H9 (cell line): ENCODE results near the gene MUL1. TPM values are rescaled to one million over a fixed set of nuclear protein-coding genes. Genes with fewer than 3 reads are reported as not detected.

Experiments used
- DNase-seq: peaks from one replicate; pipeline ENCODE4 v3.0.0-alpha.2; 2017
- H2AFZ ChIP-seq: one replicate; pipeline ENCODE4 v1.6.1; 2013; ENCODE audit warnings: mild to moderate bottlenecking, low read length, control low read depth, moderate library complexity
- H2AK5ac ChIP-seq: 2 replicates; pipeline ENCODE4 v1.6.1; 2013; ENCODE audit warnings: low read length, control low read depth, mixed read lengths; ENCODE audit not compliant: insufficient read length
- H2BK120ac ChIP-seq: one replicate; pipeline ENCODE4 v1.6.1; 2013; ENCODE audit warnings: low read depth, mild to moderate bottlenecking, low read length, control low read depth, inconsistent platforms; ENCODE audit not compliant: poor library complexity, severe bottlenecking
- H2BK12ac ChIP-seq: 2 replicates; pipeline ENCODE4 v1.6.1; 2013; ENCODE audit warnings: low read length, control low read depth, mixed read lengths, low read depth; ENCODE audit not compliant: insufficient read length
- H2BK15ac ChIP-seq: 2 replicates; pipeline ENCODE4 v1.6.1; 2013; ENCODE audit warnings: low read depth, low read length, control low read depth
- H2BK20ac ChIP-seq: one replicate; pipeline ENCODE4 v1.6.1; 2013; ENCODE audit warnings: low read depth, mild to moderate bottlenecking, low read length, control low read depth, inconsistent platforms; ENCODE audit not compliant: poor library complexity, severe bottlenecking
- H2BK5ac ChIP-seq: 2 replicates; pipeline ENCODE4 v1.6.1; 2013; ENCODE audit warnings: low read length, control low read depth, mixed read lengths; ENCODE audit not compliant: insufficient read length
- H3K14ac ChIP-seq: 2 replicates; pipeline ENCODE4 v1.6.1; 2013; ENCODE audit warnings: low read length, control low read depth; ENCODE audit not compliant: insufficient read depth
- H3K18ac ChIP-seq: 2 replicates; pipeline ENCODE4 v1.6.1; 2013; ENCODE audit warnings: low read depth, mild to moderate bottlenecking, mixed read lengths, low read length, control low read depth; ENCODE audit not compliant: insufficient read length
- H3K23ac ChIP-seq: 2 replicates; pipeline ENCODE4 v1.6.1; 2013; ENCODE audit warnings: low read length, control low read depth, mixed read lengths, low read depth; ENCODE audit not compliant: insufficient read length
- H3K23me2 ChIP-seq: 2 replicates; pipeline ENCODE4 v1.6.1; 2013; ENCODE audit warnings: low read depth, mild to moderate bottlenecking, mixed read lengths, low read length, control low read depth; ENCODE audit not compliant: insufficient read length, poor library complexity, severe bottlenecking
- H3K27ac ChIP-seq: 2 replicates; pipeline ENCODE4 v1.5.1; 2013; ENCODE audit warnings: low read length, control low read depth, mixed read lengths, low read depth; ENCODE audit not compliant: insufficient read length
- H3K27me3 ChIP-seq: 2 replicates; pipeline ENCODE4 v1.6.1; 2013; ENCODE audit warnings: low read length, control low read depth, inconsistent platforms; ENCODE audit not compliant: insufficient read depth
- H3K4ac ChIP-seq: 2 replicates; pipeline ENCODE4 v1.6.1; 2013; ENCODE audit warnings: low read depth, mild to moderate bottlenecking, control low read depth, inconsistent platforms, low read length, moderate library complexity
- H3K4me1 ChIP-seq: 2 replicates; pipeline ENCODE4 v1.6.1; 2013; ENCODE audit warnings: low read length, control low read depth, inconsistent platforms; ENCODE audit not compliant: insufficient read depth
- H3K4me2 ChIP-seq: 2 replicates; pipeline ENCODE4 v1.6.1; 2013; ENCODE audit warnings: low read length, control low read depth, mixed read lengths; ENCODE audit not compliant: insufficient read length, insufficient read depth
- H3K56ac ChIP-seq: 2 replicates; pipeline ENCODE4 v1.6.1; 2013; ENCODE audit warnings: low read depth, mild to moderate bottlenecking, mixed read lengths, low read length, control low read depth; ENCODE audit not compliant: insufficient read length
- H3K79me1 ChIP-seq: 2 replicates; pipeline ENCODE4 v1.6.1; 2013; ENCODE audit warnings: low read depth, mild to moderate bottlenecking, moderate library complexity, low read length, control low read depth, inconsistent platforms; ENCODE audit not compliant: insufficient read depth, poor library complexity, severe bottlenecking
- H3K79me2 ChIP-seq: 2 replicates; pipeline ENCODE4 v1.6.1; 2013; ENCODE audit warnings: low read length, control low read depth, inconsistent platforms; ENCODE audit not compliant: insufficient read depth
- H3K9ac ChIP-seq: 2 replicates; pipeline ENCODE4 v1.6.1; 2013; ENCODE audit warnings: low read length, control low read depth, mixed read lengths; ENCODE audit not compliant: insufficient read length; ENCODE audit errors: extremely low read depth
- H3K9me3 ChIP-seq: one replicate; pipeline ENCODE4 v1.6.1; 2013; ENCODE audit warnings: low read depth, low read length, inconsistent platforms; ENCODE audit not compliant: control insufficient read depth
- H3T11ph ChIP-seq: one replicate; pipeline ENCODE4 v1.6.1; 2013; ENCODE audit warnings: mild to moderate bottlenecking, low read length, control low read depth, inconsistent platforms
- H4K20me1 ChIP-seq: one replicate; pipeline ENCODE4 v1.6.1; 2013; ENCODE audit not compliant: control insufficient read depth, insufficient read length, insufficient read depth
- H4K5ac ChIP-seq: 2 replicates; pipeline ENCODE4 v1.6.1; 2013; ENCODE audit warnings: low read depth, mild to moderate bottlenecking, mixed read lengths, low read length, control low read depth; ENCODE audit not compliant: insufficient read length
- H4K8ac ChIP-seq: replicated peaks from 2 replicates; pipeline ENCODE4 v1.6.1; 2013; ENCODE audit warnings: low read length, control low read depth, mixed read lengths, low read depth; ENCODE audit not compliant: insufficient read length
- H4K91ac ChIP-seq: 2 replicates; pipeline ENCODE4 v1.6.1; 2013; ENCODE audit warnings: low read depth, mild to moderate bottlenecking, moderate library complexity, mixed read lengths, low read length, control low read depth; ENCODE audit not compliant: insufficient read length
- H3K27ac Mint-ChIP-seq, 3 experiments: 2 replicates in 2 of 3; 3 replicates in 1 of 3; pipeline ENCODE4 v1.8.0; 2020 to 2021; ENCODE audit warnings: mixed read lengths in 3 of 3, mild to moderate bottlenecking in 1 of 3, moderate library complexity in 1 of 3
- H3K27me3 Mint-ChIP-seq: 2 replicates; pipeline ENCODE4 v1.8.0; 2021; ENCODE audit warnings: low read depth, mild to moderate bottlenecking, moderate library complexity, mixed read lengths
- H3K36me3 Mint-ChIP-seq, 3 experiments: 2 replicates in 2 of 3; 3 replicates in 1 of 3; pipeline ENCODE4 v1.8.0; 2020 to 2021; ENCODE audit warnings: low read depth in 3 of 3, mixed read lengths in 3 of 3; ENCODE audit not compliant: insufficient read depth in 1 of 3
- H3K4me1 Mint-ChIP-seq, 2 experiments: 2 replicates each; pipeline ENCODE4 v1.8.0; 2020; ENCODE audit warnings: mixed read lengths in 2 of 2
- H3K4me3 Mint-ChIP-seq, 2 experiments: 2 replicates in 1 of 2; 3 replicates in 1 of 2; pipeline ENCODE4 v1.8.0; 2020 to 2021; ENCODE audit warnings: mild to moderate bottlenecking in 2 of 2, mixed read lengths in 2 of 2, moderate library complexity in 1 of 2
- H3K9me3 Mint-ChIP-seq, 2 experiments: 2 replicates in 1 of 2; 3 replicates in 1 of 2; pipeline ENCODE4 v1.8.0; 2020; ENCODE audit warnings: mild to moderate bottlenecking in 2 of 2, mixed read lengths in 2 of 2, moderate library complexity in 1 of 2
- WGBS: extraction: QIAGEN DNeasy Blood & Tissue Kit; methylation state at CpG from one replicate; pipeline ENCODE4 v1.1.7; 2013; ENCODE audit warnings: missing lambda C conversion rate, low lambda C conversion rate, mixed read lengths; ENCODE audit not compliant: insufficient read length; ENCODE audit errors: extremely low coverage; 5-methylcytosine and 5-hydroxymethylcytosine counted together
- total RNA-seq: library from RNA; stranded (reverse); gene quantifications from 2 replicates; pipeline ENCODE4 v1.2.1, GENCODE V29; 2021
- TF ChIP-seq, protein P1 (sequence below): fragments of 200-600 bp; sonication (generic); conservative IDR thresholded peaks from 3 replicates; pipeline ENCODE4 v1.8.0; 2021; ENCODE audit warnings: antibody characterized with exemption, mild to moderate bottlenecking

The MUL1 gene
- total RNA-seq, 1 experiment from 2014 or later = 27.1 TPM

DNA sequence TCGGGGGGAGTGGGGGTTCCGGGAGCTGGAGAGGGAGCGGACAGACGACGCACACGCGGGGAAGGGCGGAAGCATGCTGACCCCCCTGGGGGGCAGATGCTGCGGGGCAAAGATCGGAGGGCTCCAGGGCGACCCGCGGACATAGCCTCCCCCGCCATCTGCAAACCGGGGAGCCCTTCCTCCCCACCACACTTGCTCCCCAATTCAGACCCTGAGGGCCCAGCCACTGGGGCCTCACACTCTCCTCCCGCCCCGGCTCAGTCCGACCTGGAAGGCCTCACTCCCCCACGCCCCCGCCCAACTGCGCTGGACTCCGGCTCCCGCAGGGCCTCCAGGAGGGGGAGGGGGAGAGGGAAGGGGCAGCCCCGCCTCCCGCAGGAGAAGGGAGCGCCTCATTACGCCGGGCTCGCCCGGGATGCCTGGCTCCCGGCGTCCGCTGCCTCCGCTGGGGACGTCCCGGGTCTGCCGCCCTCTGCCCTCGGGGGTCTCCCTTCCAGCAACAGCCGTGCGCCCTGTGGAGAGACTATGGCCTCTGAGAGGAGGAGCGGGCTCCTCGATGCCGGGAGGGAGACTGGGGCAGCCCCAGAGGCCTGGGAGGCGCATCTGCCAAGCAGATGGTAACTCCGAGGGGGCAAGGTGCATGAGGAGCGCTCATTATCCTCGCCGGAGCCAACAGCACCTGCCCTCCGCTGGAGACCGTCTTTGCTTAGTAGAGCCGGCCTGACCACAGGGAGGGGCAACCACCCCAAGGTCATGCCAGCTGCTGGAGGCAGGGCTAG, 21.3 kb downstream of the MUL1 start:
- H2BK5ac ChIP-seq = no peak overlapping the region
- no peaks in the 10 kb centered on the region for H4K20me1 ChIP-seq
- Mint-ChIP-seq H3K4me3 (peak overlapping the region; percentile 67 to 90), H3K4me1 (peaks cover 24 to 44% of the 10 kb centered on the region in 2 experiments), H3K36me3 (no peaks in the 10 kb centered on the region; a peak in 1 of 7 replicates), H3K9me3 (peaks cover 0 to 4% of the 10 kb centered on the region in 2 experiments; a peak in 1 of 5 replicates), H3K27ac (no peak overlapping the region), H3K27me3 (peaks cover 93% of the 10 kb centered on the region)
- H3K23me2 ChIP-seq = peaks cover 32% of the 10 kb centered on the region
- no CpG with 5 or more reads among the region's 51 CpGs for WGBS
- no peaks in the 10 kb centered on the region for H3K79me1 ChIP-seq
- peak overlapping the region; percentile 49 for H3K4me2 ChIP-seq
- TF ChIP-seq, protein P1, sequence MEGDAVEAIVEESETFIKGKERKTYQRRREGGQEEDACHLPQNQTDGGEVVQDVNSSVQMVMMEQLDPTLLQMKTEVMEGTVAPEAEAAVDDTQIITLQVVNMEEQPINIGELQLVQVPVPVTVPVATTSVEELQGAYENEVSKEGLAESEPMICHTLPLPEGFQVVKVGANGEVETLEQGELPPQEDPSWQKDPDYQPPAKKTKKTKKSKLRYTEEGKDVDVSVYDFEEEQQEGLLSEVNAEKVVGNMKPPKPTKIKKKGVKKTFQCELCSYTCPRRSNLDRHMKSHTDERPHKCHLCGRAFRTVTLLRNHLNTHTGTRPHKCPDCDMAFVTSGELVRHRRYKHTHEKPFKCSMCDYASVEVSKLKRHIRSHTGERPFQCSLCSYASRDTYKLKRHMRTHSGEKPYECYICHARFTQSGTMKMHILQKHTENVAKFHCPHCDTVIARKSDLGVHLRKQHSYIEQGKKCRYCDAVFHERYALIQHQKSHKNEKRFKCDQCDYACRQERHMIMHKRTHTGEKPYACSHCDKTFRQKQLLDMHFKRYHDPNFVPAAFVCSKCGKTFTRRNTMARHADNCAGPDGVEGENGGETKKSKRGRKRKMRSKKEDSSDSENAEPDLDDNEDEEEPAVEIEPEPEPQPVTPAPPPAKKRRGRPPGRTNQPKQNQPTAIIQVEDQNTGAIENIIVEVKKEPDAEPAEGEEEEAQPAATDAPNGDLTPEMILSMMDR = no peak
- no peak overlapping the region for H2BK12ac ChIP-seq
- no peak overlapping the region for H2BK15ac ChIP-seq
- H2AFZ ChIP-seq = no peak overlapping the region
- H3K23ac ChIP-seq = no peak overlapping the region
- H3K4ac ChIP-seq = no peak overlapping the region
- DNase-seq = peak; percentile 86
- no peak overlapping the region for H2AK5ac ChIP-seq
- no peak overlapping the region for H3K9ac ChIP-seq
- no peak overlapping the region for H3T11ph ChIP-seq
- H3K79me2 ChIP-seq = no peaks in the 10 kb centered on the region
- no peak overlapping the region for H4K91ac ChIP-seq
- H2BK120ac ChIP-seq = no peak overlapping the region
- peaks cover 31% of the 10 kb centered on the region; the same call in 1 of the 2 replicates for H3K27me3 ChIP-seq
- peaks cover 9% of the 10 kb centered on the region; the same call in 1 of the 2 replicates for H3K4me1 ChIP-seq
- no peak overlapping the region for H4K5ac ChIP-seq
- H3K27ac ChIP-seq = no peak overlapping the region
- no peak overlapping the region for H2BK20ac ChIP-seq
- no peak overlapping the region for H4K8ac ChIP-seq
- no peaks in the 10 kb centered on the region for H3K9me3 ChIP-seq
- H3K18ac ChIP-seq = no peak overlapping the region
- H3K56ac ChIP-seq = no peak overlapping the region
- H3K14ac ChIP-seq = no peak overlapping the region
